GM18951 (cell line): ENCODE measurements around the gene RHOT1.

Experiments used
- POLR2A ChIP-seq: IDR thresholded peaks from 4 replicates; pipeline ENCODE4 v1.6.1; 2011; ENCODE audit warnings: mild to moderate bottlenecking; ENCODE audit not compliant: insufficient read length, insufficient read depth; ENCODE audit errors: extremely low read depth
- in situ Hi-C: fragments of 300-500 bp; cut with MboI; formaldehyde crosslinking; loops from one replicate; pipeline ENCODE4 v1.12.0; 2022; ENCODE audit warnings: low sequenced_read_pairs, mixed read lengths, inconsistent platforms; ENCODE audit not compliant: unreplicated experiment

The RHOT1 gene

DNA sequence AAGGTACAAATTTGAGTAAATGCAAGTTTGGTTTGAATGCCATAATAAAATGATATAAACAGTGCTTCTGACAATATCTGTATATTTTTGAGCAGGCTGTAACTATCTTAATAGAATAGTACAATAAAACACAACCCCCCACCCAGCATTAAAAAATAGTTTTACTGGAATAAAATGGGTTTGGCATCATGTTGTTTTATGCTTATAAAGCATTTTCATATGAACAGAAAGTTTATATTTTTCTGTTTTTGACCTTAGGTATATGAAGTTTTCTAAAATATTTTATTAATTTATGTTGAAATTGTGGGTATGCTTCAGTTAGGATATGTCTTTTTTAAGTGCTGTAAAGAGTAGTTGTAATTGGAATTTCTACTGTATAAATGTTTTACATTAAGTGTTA, 66.1 kb downstream of the RHOT1 start:
- TF ChIP-seq POLR2A, result no peak
- in situ Hi-C loops, result no loop called here

DNA sequence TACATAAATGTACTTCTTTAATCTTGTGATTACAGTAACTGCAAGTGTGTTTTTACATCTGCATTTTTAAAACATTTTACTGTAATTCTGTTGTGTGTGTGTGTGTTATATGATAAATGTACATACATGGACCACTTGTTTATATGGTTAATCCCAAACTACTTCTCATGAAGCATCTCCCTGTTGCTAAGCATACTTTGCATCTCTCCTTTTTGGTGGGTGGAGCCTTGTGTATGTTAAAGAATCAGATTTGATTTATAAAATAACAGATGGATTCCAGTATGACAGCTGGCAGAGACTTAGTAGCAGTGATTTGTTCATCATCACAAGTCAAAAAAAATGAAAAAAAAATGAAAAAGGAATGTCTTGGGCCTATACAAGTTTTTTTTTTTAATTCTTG, 67.3 kb downstream of the RHOT1 start:
- in situ Hi-C loops, result no loop called here
- no peak for TF ChIP-seq POLR2A

DNA sequence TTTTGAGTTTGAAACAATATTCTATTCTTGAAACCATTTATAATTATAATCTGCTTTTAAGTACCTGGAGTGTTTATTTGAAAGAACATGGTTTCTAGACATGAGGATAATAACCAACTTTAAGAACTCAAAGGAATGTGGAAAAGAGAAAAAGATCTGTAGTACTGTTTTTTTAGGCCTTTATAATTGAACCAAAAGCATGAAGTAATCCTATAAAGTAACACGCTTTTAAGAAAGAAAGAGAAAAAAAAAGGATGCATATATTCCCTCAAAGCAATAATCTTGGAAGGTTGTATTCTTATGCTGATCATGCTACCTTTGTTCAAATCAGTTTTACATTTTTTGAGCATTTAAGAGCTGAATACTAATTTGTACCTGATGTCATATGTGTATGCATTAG, 69.4 kb downstream of the RHOT1 start:
- TF ChIP-seq POLR2A, result no peak
- in situ Hi-C loops, result no loop called here

DNA sequence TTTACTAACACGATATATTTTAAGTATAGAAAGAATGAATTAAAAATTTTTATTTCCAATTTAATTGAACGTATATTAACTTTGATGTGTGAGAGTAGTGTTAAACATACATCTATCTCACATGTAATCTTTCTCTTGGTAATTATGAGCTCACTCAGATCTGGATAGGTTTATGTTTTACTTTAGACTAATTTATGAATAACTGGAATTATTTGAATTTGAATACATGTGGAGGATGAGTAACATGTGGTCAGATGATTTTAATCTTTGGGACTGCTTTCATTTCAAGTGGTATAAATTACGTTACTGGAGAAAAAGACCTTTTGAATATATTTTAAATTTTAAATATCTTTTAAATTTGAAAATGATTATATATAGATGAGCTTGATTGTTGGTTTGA, 73.4 kb downstream of the RHOT1 start:
- TF ChIP-seq POLR2A, result no peak
- in situ Hi-C loops, result no loop called here

DNA sequence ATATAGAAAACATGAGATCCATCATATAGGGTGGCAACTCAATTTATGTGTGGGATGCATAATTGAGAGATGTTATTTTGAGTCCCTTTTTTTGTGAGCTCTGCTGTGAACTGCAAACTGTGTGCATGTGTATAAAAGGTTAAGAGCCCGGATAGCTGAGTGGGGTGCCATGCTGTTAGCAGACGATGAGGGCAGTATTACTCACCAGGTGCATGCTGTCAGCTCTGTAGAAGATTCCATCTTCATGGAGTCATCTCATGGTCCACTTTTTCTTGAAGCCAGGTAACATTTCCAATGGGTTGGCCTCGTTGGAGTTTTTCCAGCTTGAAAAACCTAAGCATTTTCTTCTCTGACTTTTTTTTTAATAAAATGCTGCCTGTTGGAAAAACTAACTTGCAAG, 80.3 kb downstream of the RHOT1 start:
- in situ Hi-C loops, result no loop called here
- TF ChIP-seq POLR2A, result no peak

GRCh38 chr17:32223703-32224102, 81.4 kb downstream of the RHOT1 start:
- in situ Hi-C loops, result no loop called here
- TF ChIP-seq POLR2A, result no peak

GRCh38 chr17:32226886-32227285, 84.6 kb downstream of the RHOT1 start:
- in situ Hi-C loops, result no loop called here
- TF ChIP-seq POLR2A, result no peak

- no peak for TF ChIP-seq POLR2A
- in situ Hi-C loops, result no loop called here
These were observed 85.6 kb downstream of the RHOT1 start for GRCh38 chr17:32227910-32228309.

- in situ Hi-C loops, result no loop called here
These were observed 93.3 kb downstream of the RHOT1 start for GRCh38 chr17:32235588-32235987.

DNA sequence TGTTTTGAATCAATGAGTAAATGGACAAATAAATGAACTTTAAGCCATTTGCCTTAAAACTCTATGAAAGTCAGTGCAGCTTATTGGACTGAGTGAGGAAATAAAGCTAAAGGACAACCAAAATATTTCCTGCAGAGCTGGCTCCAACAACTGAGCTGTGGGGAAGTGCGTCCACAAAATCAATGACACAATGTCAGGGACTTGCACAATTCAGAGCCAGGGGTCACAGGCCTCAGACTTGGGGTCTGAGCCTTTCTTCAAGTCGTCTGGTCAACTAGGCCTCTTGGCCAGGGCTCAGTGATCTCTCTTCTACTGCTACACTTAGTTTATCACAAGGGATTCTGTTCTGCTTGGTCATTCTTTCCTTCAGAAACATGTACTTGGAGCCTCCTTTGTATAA, 97.2 kb downstream of the RHOT1 start:
- in situ Hi-C loops, result no loop called here
- TF ChIP-seq POLR2A, result no peak

More at GRCh38 chr17:32235588-32235987, 93.3 kb downstream of the RHOT1 start:
- TF ChIP-seq POLR2A, result no peak

DNA sequence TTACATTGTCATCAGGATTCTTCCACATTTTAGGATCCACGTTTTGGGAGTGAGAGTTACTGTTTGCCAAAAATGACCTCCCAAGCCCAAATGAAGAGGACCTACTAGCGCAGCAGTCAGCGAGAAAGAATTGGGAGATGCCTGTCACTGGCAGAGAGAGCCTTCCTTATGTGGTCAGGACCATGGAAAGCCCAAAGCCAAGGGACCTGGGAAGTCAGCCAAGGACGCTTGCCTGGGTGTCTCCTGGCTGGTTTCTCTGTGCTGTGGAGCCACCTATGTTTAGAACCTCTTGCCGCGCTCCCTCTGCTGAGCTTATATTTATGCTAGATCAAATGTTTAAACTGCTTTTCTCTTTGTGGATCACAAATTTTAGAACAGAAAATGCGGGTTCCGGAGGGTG, 98.4 kb downstream of the RHOT1 start:
- in situ Hi-C loops, result no loop called here
- TF ChIP-seq POLR2A, result no peak

- in situ Hi-C loops, result no loop called here
- no peak for TF ChIP-seq POLR2A
These were observed 99.3 kb downstream of the RHOT1 start for GRCh38 chr17:32241640-32242039.

- TF ChIP-seq POLR2A, result no peak
- in situ Hi-C loops, result no loop called here
These were observed 107.2 kb downstream of the RHOT1 start for GRCh38 chr17:32249475-32249874.

- TF ChIP-seq POLR2A, result no peak
- in situ Hi-C loops, result no loop called here
These were observed 110.9 kb downstream of the RHOT1 start for GRCh38 chr17:32253117-32253611.

DNA sequence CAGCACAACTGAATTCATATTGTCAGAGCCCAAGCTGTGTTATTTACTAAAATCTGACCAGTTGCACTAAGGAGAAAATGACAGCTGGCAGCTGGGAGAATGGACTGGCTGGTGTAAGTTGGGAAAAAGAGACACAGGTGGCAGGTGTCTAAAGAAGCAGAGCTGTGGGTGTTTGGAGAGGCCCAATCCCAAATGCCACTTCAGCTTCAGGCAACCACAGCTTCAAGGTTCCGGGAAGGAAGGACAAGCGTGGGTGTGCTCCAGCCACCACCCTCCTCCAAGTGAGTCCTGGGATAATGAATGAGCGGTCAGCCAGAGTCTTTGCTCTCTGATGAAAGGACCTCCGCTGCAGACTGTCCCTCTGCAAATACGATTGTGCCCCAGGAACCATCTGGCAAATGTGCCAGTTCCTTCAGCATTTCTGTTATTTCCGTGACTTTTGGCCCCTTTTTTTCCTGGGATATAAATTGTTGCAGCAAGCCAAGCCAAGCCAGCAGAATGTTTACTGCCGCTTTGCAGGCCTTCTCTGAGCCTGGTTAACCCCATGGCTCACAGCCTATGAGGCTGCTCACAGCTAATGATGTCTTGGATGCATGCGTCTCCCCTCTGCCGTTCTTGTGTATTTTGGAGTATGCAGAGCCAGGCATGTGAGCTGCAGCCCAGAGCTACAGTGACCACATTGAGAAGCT, 113.9 kb downstream of the RHOT1 start:
- TF ChIP-seq POLR2A, result no peak
- in situ Hi-C loops, result no loop called here

- in situ Hi-C loops, result no loop called here
- no peak for TF ChIP-seq POLR2A
These were observed 114.4 kb downstream of the RHOT1 start for GRCh38 chr17:32256701-32257019.
